Chondrocyte (in vitro differentiated cells): Measurements from ENCODE around the gene HCRTR1. TPM values are rescaled to one million over a fixed set of nuclear protein-coding genes. Genes with fewer than 3 reads are reported as not detected.
A peak's percentile ranks its signal among the peaks of the same experiment; 100 is the strongest.

Source experiments
- DNase-seq: peaks from one replicate; pipeline ENCODE4 v3.0.0; 2021; ENCODE audit warnings: mixed read lengths, low spot score
- H3K27ac Mint-ChIP-seq: one replicate; pipeline ENCODE4 v1.8.0; 2021; ENCODE audit warnings: mild to moderate bottlenecking, moderate library complexity, mixed read lengths; ENCODE audit not compliant: unreplicated experiment
- H3K27me3 Mint-ChIP-seq: 2 replicates; pipeline ENCODE4 v1.8.0; 2021; ENCODE audit warnings: low read depth, mixed read lengths
- H3K36me3 Mint-ChIP-seq: 2 replicates; pipeline ENCODE4 v1.8.0; 2021; ENCODE audit warnings: low read depth, mixed read lengths
- H3K4me1 Mint-ChIP-seq: 2 replicates; pipeline ENCODE4 v1.8.0; 2021; ENCODE audit warnings: low read depth, mild to moderate bottlenecking, mixed read lengths
- H3K4me3 Mint-ChIP-seq: one replicate; pipeline ENCODE4 v1.8.0; 2021; ENCODE audit warnings: mild to moderate bottlenecking, moderate library complexity, mixed read lengths; ENCODE audit not compliant: unreplicated experiment
- H3K9me3 Mint-ChIP-seq: 2 replicates; pipeline ENCODE4 v1.8.0; 2021; ENCODE audit warnings: low read depth, mixed read lengths
- CTCF ChIP-seq: fragments of 200-600 bp; sonication (generic); IDR thresholded peaks from 2 replicates; pipeline ENCODE4 v1.5.0; 2021; ENCODE audit warnings: antibody characterized with exemption, mild to moderate bottlenecking, moderate library complexity
- total RNA-seq: library from RNA; stranded (reverse); gene quantifications from 3 replicates; pipeline ENCODE4 v1.2.1, GENCODE V29; 2021

HCRTR1 gene
- total RNA-seq, 1 donor from 2014 or later, result 0.45 TPM

- no peak for TF ChIP-seq CTCF
- Mint-ChIP-seq H3K9me3 (no peaks in the 10 kb centered on the region), H3K36me3 (peaks cover 5% of the 10 kb centered on the region), H3K27me3 (no peaks in the 10 kb centered on the region), H3K27ac (no peak overlapping the region), H3K4me1 (peaks cover 20% of the 10 kb centered on the region), H3K4me3 (no peak overlapping the region)
- no peak for DNase-seq
Observed at GRCh38 chr1:31580513-31580870, 37.0 kb upstream of the HCRTR1 start.

- H3K4me3 Mint-ChIP-seq, result peak overlapping the region; percentile 49
- H3K27ac Mint-ChIP-seq, result no peak overlapping the region
Observed at GRCh38 chr1:31580891-31581603, 36.4 kb upstream of the HCRTR1 start.

GRCh38 chr1:31581821-31582810, 35.4 kb upstream of the HCRTR1 start:
- peaks cover 11% of the 10 kb centered on the region for H3K4me1 Mint-ChIP-seq
- no peak for TF ChIP-seq CTCF
- H3K9me3 Mint-ChIP-seq, result no peaks in the 10 kb centered on the region
- H3K27ac Mint-ChIP-seq, result peak overlapping the region; percentile 74
- H3K27me3 Mint-ChIP-seq, result no peaks in the 10 kb centered on the region
- DNase-seq, result no peak
- no peak overlapping the region for H3K4me3 Mint-ChIP-seq
- peaks cover 5% of the 10 kb centered on the region for H3K36me3 Mint-ChIP-seq

More at GRCh38 chr1:31580891-31581603, 36.4 kb upstream of the HCRTR1 start:
- no peak for DNase-seq
- Mint-ChIP-seq H3K9me3 (no peaks in the 10 kb centered on the region), H3K27me3 (no peaks in the 10 kb centered on the region), H3K4me1 (peaks cover 17% of the 10 kb centered on the region), H3K36me3 (peaks cover 5% of the 10 kb centered on the region)
- no peak for TF ChIP-seq CTCF

GRCh38 chr1:31583082-31583994, 34.2 kb upstream of the HCRTR1 start:
- H3K4me3 Mint-ChIP-seq, result peak overlapping the region; percentile 33
- DNase-seq, result no peak
- H3K27ac Mint-ChIP-seq, result peak overlapping the region; percentile 84
- peaks cover 23% of the 10 kb centered on the region for H3K4me1 Mint-ChIP-seq
- TF ChIP-seq CTCF, result no peak
- H3K9me3 Mint-ChIP-seq, result no peaks in the 10 kb centered on the region
- H3K27me3 Mint-ChIP-seq, result no peaks in the 10 kb centered on the region
- H3K36me3 Mint-ChIP-seq, result peaks cover 5% of the 10 kb centered on the region
